GM21515 (cell line): ENCODE data around the gene PALLD.

Experiments
- ATAC-seq: cut with Tn5 transposase; IDR thresholded peaks from one replicate; pipeline ENCODE4 v1.9.1; 2021; ENCODE audit not compliant: unreplicated experiment

The PALLD gene

GRCh38 chr4:168614281-168615057 is 117.6 kb downstream of the PALLD start:
- no peak for ATAC-seq

- ATAC-seq, result no peak
These were observed 118.6 kb downstream of the PALLD start for GRCh38 chr4:168615294-168616065.

- no peak for ATAC-seq
These were observed 121.9 kb downstream of the PALLD start for GRCh38 chr4:168618577-168619265.

GRCh38 chr4:168619266-168619631 is 122.4 kb downstream of the PALLD start:
- ATAC-seq, result no peak

DNA sequence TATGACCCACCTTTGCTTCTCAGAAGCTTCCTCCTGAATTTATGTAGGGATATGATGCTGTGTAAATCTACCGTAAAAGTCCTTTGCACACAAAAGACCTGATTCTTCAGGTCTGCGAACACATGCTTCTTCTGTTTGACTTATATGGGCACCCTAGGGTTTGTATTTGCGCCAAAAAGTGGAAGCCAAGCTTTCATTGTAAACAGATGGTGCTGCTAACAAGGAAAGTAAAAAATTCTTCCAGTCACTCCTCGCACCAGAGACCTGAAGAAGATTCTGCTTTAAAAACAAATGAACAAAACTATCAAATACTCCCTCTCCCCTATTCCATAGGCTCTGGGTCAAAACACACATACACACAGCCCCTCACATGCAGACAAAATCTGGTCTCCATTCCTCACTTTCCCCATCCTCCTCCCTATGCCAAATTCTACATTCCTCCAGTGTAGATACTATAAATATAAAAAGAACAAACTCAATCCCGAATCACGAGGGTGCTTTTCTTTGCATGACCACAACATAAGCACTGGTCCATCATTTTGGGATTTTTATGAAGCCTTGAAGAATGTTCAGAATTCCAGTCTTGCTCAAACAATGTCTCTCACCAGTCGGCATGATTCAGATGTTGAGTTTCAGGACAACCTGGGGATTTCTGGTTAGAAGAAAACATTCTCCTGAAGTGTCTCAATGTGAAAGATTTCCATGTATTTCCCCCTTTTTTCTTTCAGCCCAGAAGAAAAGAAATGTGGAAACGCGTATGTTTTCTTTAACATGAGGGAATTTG is 125.1 kb downstream of the PALLD start:
- ATAC-seq, result no peak

- ATAC-seq, result no peak
These were observed 125.7 kb downstream of the PALLD start for GRCh38 chr4:168622600-168622999.

- no peak for ATAC-seq
These were observed 126.2 kb downstream of the PALLD start for GRCh38 chr4:168623011-168623410.

DNA sequence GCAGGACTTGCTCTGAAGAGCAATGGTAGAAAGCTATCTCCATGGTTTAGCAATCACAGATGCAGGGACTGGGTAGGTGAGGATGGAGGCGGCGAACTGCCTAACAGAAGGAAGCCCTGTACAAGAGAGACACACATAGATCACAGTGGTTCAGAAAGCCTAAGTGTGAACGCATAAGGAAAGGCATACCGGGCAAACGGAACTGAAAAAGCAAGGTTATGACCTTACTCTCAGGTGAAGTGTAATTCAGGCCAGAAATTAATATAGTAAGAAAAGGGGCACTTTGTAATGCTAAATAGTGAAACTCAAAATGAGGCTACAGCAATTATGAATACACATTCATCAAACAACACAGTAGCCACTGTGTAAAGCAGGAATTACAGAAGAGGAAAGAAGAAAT is 126.6 kb downstream of the PALLD start:
- no peak for ATAC-seq

DNA sequence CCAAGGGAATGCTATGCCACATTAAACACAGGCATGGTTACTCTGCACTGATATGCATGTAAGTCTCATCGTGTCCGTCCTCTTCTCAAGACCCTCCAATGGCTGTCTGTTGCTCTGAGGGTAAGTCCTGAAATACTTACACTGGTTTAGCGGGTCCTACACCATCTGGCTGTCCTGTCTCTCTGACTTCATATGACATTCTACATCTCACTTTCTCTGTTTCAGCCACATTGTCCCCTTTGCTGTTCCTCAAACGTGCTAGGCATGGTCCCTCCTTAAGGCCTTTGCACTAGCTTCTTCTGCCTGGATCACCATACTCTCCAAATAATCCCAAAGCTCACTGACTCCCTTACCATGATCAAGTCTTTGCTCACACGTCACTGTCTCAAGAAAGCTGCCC is 131.4 kb downstream of the PALLD start:
- no peak for ATAC-seq

DNA sequence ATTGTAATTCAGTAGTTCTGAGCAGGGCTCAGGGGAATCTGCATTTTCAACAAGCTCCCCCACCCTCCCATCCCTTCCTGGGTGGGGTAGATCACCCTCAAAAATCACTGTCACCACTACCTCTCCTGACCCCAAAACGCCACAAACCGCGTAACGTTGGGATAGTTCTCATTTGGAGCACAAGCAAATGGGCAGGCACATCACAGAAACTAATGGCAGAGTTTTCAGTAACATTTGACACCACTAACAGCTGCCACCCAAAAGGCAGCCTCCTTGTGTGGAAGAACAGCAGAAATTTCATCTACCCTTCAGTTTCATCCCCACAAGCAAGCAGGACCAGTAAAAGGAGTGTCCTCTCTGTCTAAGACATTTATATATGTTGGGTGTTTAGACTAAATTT is 132.7 kb downstream of the PALLD start:
- no peak for ATAC-seq

GRCh38 chr4:168630445-168631187 is 133.8 kb downstream of the PALLD start:
- ATAC-seq, result no peak

- no peak for ATAC-seq
These were observed 134.7 kb downstream of the PALLD start for GRCh38 chr4:168631241-168632162.

- ATAC-seq, result no peak
These were observed 135.5 kb downstream of the PALLD start for GRCh38 chr4:168632301-168632725.

DNA sequence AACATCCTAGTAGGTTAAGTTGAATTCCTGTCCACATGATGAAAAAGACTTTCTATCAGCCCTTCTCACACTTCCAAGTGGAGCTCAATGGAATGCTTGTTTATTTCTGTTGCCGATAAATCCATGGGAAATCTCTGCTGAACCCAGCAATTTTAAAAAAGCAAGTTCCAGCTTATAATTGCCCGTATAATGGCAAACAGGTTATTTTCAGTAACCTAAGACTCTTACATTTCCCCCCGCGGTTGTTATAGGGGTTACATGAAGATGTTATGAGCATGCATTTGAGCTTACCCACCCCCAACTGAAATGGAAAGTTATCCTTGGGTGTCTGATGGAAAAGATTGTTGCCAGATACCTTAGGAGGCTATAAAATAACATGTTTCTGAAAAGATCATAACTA is 136.2 kb downstream of the PALLD start:
- no peak for ATAC-seq

- ATAC-seq, result no peak
These were observed 136.6 kb downstream of the PALLD start for GRCh38 chr4:168633496-168633895.

- no peak for ATAC-seq
These were observed 137.5 kb downstream of the PALLD start for GRCh38 chr4:168634276-168634802.

DNA sequence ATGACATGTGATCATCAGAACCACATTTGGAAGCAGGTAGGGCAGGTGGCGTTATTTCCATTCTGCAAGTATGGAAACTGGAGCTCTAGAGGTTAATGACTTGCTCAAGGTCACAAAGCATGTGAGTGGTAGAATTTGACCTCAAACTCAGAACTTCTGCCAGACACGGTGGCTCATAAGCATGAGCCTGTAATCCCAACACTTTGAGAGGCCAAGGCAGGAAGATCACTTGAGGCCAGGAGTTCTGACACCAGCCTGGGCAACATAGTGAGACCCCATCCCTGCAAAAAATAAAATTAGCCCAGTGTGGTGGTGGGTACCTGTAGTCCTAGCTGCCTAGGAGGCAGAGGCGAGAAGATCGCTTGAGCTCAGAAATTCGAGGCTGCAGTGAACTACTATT is 139.2 kb downstream of the PALLD start:
- ATAC-seq, result no peak

- no peak for ATAC-seq
These were observed 139.8 kb downstream of the PALLD start for GRCh38 chr4:168636506-168637196.
